GM19395 (cell line): Measurements from ENCODE around the gene GRID1.
"Not testable (repeated sequence)": the region's sequence is repeated elsewhere in the genome, so short reads cannot be mapped to it uniquely, and the experiment has no call there.

Experiments used
- ATAC-seq: cut with Tn5 transposase; IDR thresholded peaks from one replicate; pipeline ENCODE4 v1.9.1; 2021; ENCODE audit warnings: mild to moderate bottlenecking, moderate library complexity; ENCODE audit not compliant: unreplicated experiment

Gene GRID1

GRCh38 chr10:86256690-86257315 lies 109.8 kb downstream of the GRID1 start:
- ATAC-seq = no peak

- no peak for ATAC-seq
Measured at GRCh38 chr10:86255405-86256251, 111.0 kb downstream of the GRID1 start.

- ATAC-seq = no peak
Measured at GRCh38 chr10:86254526-86255174, 111.9 kb downstream of the GRID1 start.

GRCh38 chr10:86254081-86254480 lies 112.5 kb downstream of the GRID1 start:
- ATAC-seq = no peak

GRCh38 chr10:86253091-86254072 lies 113.2 kb downstream of the GRID1 start:
- no peak for ATAC-seq

GRCh38 chr10:86252556-86252955 lies 114.0 kb downstream of the GRID1 start:
- ATAC-seq = no peak

GRCh38 chr10:86252079-86252478 lies 114.5 kb downstream of the GRID1 start:
- no peak for ATAC-seq

GRCh38 chr10:86251426-86251825 lies 115.2 kb downstream of the GRID1 start:
- no peak for ATAC-seq

- no peak for ATAC-seq
Measured at GRCh38 chr10:86250399-86250798, 116.2 kb downstream of the GRID1 start.

- ATAC-seq = no peak
Measured at GRCh38 chr10:86249794-86250193, 116.8 kb downstream of the GRID1 start.

GRCh38 chr10:86248062-86248461 lies 118.5 kb downstream of the GRID1 start:
- no peak for ATAC-seq

GRCh38 chr10:86247588-86247987 lies 119.0 kb downstream of the GRID1 start:
- ATAC-seq = no peak

- no peak for ATAC-seq
Measured at GRCh38 chr10:86247073-86247472, 119.5 kb downstream of the GRID1 start.

- ATAC-seq = no peak
Measured at GRCh38 chr10:86246279-86246940, 120.2 kb downstream of the GRID1 start.

- no peak for ATAC-seq
Measured at GRCh38 chr10:86245015-86245394, 121.6 kb downstream of the GRID1 start.

GRCh38 chr10:86244297-86245014 lies 122.1 kb downstream of the GRID1 start:
- no peak for ATAC-seq

- ATAC-seq = no peak
Measured at GRCh38 chr10:86243651-86244155, 122.9 kb downstream of the GRID1 start.

- no peak for ATAC-seq
Measured at GRCh38 chr10:86242761-86243160, 123.8 kb downstream of the GRID1 start.

- ATAC-seq = not testable (repeated sequence)
Measured at GRCh38 chr10:86238089-86238488, 128.5 kb downstream of the GRID1 start.
